Liver (tissue), 3 donors: ENCODE measurements around the gene FGF14.

Source experiments
- ATF3 ChIP-seq: IDR thresholded peaks from 2 replicates; pipeline ENCODE4 v1.6.1; 2016; ENCODE audit warnings: antibody characterized with exemption
- CTCF ChIP-seq: fragments of 150-350 bp; IDR thresholded peaks from 2 replicates; pipeline ENCODE4 v1.5.1; 2017; ENCODE audit warnings: improper control_type of control experiment, low read depth, low read length; ENCODE audit not compliant: missing input control
- FOXA1 ChIP-seq: IDR thresholded peaks from 2 replicates; pipeline ENCODE4 v1.6.1; 2016; ENCODE audit warnings: antibody characterized with exemption
- GABPA ChIP-seq, 2 donors: IDR thresholded peaks in 1 of 2; conservative IDR thresholded peaks in 1 of 2; 2 replicates each; pipeline ENCODE4 v1.6.1; 2016; ENCODE audit warnings: antibody characterized with exemption in 2 of 2, mild to moderate bottlenecking in 1 of 2, moderate library complexity in 1 of 2
- JUND ChIP-seq, 2 donors: IDR thresholded peaks; 2 replicates each; pipeline ENCODE4 v1.6.1; 2016; ENCODE audit warnings: antibody characterized with exemption in 2 of 2
- MAX ChIP-seq: IDR thresholded peaks from 2 replicates; pipeline ENCODE4 v1.6.1; 2016; ENCODE audit warnings: antibody characterized with exemption
- NR2F2 ChIP-seq: IDR thresholded peaks from 2 replicates; pipeline ENCODE4 v1.6.1; 2016; ENCODE audit warnings: antibody characterized with exemption
- RAD21 ChIP-seq, 2 donors: IDR thresholded peaks; 2 replicates each; pipeline ENCODE4 v1.6.1; 2016; ENCODE audit warnings: antibody characterized with exemption in 2 of 2, mild to moderate bottlenecking in 2 of 2
- REST ChIP-seq: IDR thresholded peaks from 2 replicates; pipeline ENCODE4 v1.6.1; 2016; ENCODE audit warnings: antibody characterized with exemption, mild to moderate bottlenecking
- RXRA ChIP-seq, 2 donors: IDR thresholded peaks; 2 replicates each; pipeline ENCODE4 v1.6.1; 2017 to 2018; ENCODE audit warnings: antibody characterized with exemption in 2 of 2, mild to moderate bottlenecking in 1 of 2
- SP1 ChIP-seq: IDR thresholded peaks from 2 replicates; pipeline ENCODE4 v1.6.1; 2018; ENCODE audit warnings: antibody characterized with exemption, mild to moderate bottlenecking
- TAF1 ChIP-seq: conservative IDR thresholded peaks from 2 replicates; pipeline ENCODE4 v1.6.1; 2016; ENCODE audit warnings: antibody characterized with exemption, mild to moderate bottlenecking
- YY1 ChIP-seq: IDR thresholded peaks from 2 replicates; pipeline ENCODE4 v1.6.1; 2016; ENCODE audit warnings: antibody characterized with exemption, mild to moderate bottlenecking
- donor health status: healthy.
- donor health status: healthy.

GRCh38 chr13:101751488-101751887 is 650.4 kb downstream of the FGF14 start:
- TF ChIP-seq CTCF, result no peak
- TF ChIP-seq RAD21 (IDR thresholded peaks at IDR 0.05), result peak in 1 of 2 donors; percentile 8
- TF ChIP-seq MAX, result no peak
- no peak for TF ChIP-seq REST
- no peak for TF ChIP-seq GABPA (IDR thresholded peaks at IDR 0.05 in 1 of 2, conservative IDR thresholded peaks at IDR 0.05 in 1 of 2)
- TF ChIP-seq YY1, result peak; percentile 22
- TF ChIP-seq ATF3, result no peak
- TF ChIP-seq TAF1, result no peak
- no peak for TF ChIP-seq FOXA1
- no peak for TF ChIP-seq RXRA (IDR thresholded peaks at IDR 0.05)
- TF ChIP-seq NR2F2, result no peak
- TF ChIP-seq JUND (IDR thresholded peaks at IDR 0.05), result no peak
- no peak for TF ChIP-seq SP1
